A673 (cell line): ENCODE results near the gene RMRP.

Experiments
- EZH2 ChIP-seq: fragments of 200-600 bp; sonication (generic); IDR thresholded peaks from 2 replicates; pipeline ENCODE4 v1.6.1; 2017; ENCODE audit warnings: borderline replicate concordance, low read depth, mild to moderate bottlenecking, mixed read lengths, antibody characterized with exemption, low read length; ENCODE audit not compliant: poor library complexity, severe bottlenecking
- TF ChIP-seq, protein P1 (sequence below): fragments of 300-800, 200-600 bp; sonication (generic); conservative IDR thresholded peaks from 2 replicates; pipeline ENCODE4 v1.5.1; 2017; ENCODE audit warnings: low read depth, mild to moderate bottlenecking, antibody characterized with exemption, low read length, moderate library complexity, mixed read lengths

DNA sequence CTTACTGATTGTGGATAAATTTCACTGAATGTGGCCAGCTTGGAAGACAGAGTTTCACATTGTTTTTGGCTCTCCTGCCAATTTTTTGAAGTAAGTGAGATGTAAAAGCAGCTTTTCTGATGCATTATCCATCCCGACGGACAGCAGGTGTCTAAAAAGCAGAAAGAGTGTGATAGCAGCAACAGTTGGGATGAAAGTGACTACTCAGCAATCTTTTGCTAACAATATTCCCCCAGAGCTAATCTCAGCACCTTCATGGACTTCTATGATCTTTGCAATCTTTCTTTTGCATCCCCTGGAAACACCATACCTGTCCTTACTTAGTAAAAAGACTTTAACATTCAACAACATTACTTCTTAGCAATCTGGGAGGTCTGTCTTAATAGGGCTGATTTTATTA lies 45.0 kb downstream of the RMRP start:
- TF ChIP-seq, protein P1, sequence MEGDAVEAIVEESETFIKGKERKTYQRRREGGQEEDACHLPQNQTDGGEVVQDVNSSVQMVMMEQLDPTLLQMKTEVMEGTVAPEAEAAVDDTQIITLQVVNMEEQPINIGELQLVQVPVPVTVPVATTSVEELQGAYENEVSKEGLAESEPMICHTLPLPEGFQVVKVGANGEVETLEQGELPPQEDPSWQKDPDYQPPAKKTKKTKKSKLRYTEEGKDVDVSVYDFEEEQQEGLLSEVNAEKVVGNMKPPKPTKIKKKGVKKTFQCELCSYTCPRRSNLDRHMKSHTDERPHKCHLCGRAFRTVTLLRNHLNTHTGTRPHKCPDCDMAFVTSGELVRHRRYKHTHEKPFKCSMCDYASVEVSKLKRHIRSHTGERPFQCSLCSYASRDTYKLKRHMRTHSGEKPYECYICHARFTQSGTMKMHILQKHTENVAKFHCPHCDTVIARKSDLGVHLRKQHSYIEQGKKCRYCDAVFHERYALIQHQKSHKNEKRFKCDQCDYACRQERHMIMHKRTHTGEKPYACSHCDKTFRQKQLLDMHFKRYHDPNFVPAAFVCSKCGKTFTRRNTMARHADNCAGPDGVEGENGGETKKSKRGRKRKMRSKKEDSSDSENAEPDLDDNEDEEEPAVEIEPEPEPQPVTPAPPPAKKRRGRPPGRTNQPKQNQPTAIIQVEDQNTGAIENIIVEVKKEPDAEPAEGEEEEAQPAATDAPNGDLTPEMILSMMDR = no peak
- TF ChIP-seq EZH2 = no peak
